KG1 (cell line): ENCODE data around the gene GOLGA6C.
A peak's percentile ranks its signal among the peaks of the same experiment; 100 is the strongest.
"Not testable (repeated sequence)": the region's sequence is repeated elsewhere in the genome, so short reads cannot be mapped to it uniquely, and the experiment has no call there.

ENCODE experiments used
- DNase-seq: peaks from one replicate; lab custom pipeline; 2025; lab: John Stamatoyannopoulos, UW

GOLGA6C gene

GRCh38 chr15:75252285-75252684 lies 5.8 kb upstream of the GOLGA6C start:
- DNase-seq = not testable (repeated sequence)

DNA sequence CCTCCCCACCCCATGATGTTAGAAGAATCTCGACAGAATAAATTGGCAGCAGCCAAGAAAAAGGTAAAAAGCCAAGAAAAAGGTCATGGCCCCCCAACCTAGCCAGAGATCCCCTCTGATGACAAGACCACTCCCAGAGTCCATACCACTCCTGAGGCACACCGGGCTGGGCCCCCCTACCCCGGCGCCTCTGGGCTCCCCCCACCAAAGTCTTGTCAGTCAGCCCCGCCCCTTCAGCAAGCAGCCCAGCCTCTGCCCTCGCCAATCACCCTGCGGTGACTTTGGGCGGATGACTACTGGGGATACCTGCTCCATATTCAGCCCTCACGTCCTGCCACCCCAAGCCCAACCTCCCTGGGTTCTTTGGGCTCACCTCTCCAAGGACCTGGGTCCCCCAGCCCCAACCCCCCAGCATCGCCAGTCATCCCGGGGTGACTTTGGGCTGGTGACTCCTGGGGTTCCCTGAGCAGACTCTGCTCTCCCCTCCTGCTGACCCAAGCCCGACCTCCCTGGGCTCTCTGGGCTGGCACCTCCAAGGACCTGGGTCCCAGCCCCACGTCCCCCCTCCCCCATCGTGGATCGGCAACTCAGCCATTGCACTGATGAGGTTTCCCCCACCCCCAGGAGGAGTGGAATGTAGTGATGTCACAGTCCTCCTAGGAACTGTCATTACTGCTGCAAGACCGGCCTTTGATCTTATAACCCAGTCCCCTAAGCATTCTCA lies 648 bp downstream of the GOLGA6C start:
- not testable (repeated sequence) for DNase-seq

DNA sequence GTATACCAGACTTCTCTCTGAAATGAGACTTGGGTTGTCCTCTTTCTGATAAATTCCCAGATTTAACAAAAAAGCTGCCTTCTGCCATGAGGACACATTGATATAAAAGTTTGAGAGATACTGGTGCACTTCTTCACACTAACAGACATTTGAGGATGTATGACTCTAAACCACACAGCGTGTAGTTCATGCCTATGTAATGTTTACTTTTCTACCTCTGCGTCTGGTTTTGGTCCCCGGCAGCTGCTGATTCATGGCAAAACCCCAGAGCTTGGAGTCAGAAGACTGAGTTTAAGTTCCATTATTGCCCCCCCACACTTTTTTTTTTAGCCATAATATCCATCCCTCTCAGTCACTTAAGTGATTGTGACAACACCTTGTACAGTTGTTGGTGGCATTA lies 1.7 kb downstream of the GOLGA6C start:
- DNase-seq = not testable (repeated sequence)

DNA sequence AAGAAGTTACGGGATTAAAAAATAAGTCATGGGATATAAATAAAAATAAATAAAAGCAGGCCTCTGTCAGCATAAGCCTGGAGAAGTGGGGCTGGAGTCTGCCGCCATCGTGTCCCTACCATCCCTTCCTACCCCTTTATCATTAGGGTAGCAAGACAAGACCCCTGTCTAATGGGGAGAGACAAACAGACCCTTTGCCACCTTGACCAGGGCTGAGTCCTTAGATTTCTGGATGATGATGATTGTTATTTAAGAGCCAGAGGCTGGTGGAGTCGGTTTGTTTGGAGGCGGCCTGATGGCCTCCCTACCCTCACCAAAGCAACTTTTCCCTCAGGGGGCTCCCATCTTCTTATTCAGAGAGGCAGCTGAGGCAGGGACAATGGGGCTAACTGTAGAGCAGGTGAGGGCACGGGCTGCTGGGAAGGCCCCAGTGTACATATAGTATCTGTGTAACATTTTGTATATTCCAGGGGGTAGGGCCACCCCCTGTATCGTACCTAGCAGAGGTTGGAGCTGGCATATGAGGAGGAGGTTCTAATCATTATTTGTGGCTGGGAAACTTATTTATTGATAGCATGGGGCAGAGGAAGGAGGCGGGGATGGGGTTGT lies 15.7 kb downstream of the GOLGA6C start:
- DNase-seq = not testable (repeated sequence)

GRCh38 chr15:75274509-75275107 lies 16.5 kb downstream of the GOLGA6C start:
- not testable (repeated sequence) for DNase-seq

DNA sequence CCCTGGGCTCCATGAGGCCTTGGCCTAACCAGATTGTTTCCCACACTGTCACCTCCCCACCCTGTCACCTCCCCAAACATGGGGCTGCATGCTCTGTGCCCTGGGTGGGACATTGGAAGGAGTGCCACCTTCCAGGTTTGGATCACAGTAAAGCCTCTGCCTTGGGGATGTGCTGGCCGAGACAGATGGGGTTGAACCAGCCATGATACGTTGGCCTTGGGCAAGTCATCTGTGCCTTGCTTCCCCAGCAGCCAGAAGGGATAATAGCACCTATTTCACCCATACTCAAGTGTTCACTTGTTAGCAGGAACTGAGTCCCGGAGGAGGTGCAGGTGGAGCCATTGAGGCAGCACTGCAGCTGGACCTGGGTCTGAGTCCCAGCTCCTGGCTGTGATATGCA lies 17.5 kb downstream of the GOLGA6C start:
- not testable (repeated sequence) for DNase-seq

DNA sequence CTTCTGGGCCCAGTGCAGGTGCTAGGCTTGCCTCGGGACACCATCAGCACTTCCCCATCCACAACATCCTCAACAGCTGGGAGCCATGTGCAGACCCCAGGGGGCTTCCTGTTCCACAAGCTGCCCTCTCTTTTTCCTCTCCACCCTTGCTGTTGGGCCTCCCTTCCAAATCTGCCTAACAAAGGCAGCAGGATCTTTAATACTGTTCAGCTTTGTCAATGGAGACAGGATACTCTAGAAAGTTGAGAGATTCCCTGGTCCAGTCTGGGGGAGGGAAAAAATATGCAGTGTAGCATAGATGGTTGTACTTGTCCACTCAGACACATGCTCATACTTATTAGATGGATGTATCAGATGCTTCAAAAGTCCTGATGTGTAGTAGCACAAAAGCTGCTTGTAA lies 20.4 kb downstream of the GOLGA6C start:
- not testable (repeated sequence) for DNase-seq

DNA sequence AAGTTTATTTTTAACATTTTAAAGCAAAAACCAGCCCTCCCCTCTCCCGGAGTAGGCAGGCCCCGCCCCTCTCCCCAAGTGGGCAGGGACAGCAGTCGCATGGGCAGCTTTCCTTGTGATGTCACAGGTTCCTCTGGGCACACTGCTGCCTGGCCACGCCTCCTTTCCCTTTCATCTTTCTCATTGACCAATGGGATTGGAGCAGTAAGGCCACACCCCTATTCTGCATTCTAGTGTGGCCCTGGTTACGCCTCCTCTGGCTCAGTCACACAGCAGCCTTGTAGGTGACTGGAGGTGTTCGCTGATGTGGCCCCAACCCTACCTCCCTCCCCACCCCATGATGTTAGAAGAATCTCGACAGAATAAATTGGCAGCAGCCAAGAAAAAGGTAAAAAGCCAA lies 24.4 kb downstream of the GOLGA6C start, which contains the start of gene GOLGA6D:
GOLGA6D (plus strand) TSS at position 264 of the 400 bp plus-strand sequence; CDS start at position 305, 41 bp downstream.
- not testable (repeated sequence) for DNase-seq

- not testable (repeated sequence) for DNase-seq
Observed at GRCh38 chr15:75284152-75284551, 26.0 kb downstream of the GOLGA6C start.

- not testable (repeated sequence) for DNase-seq
Observed at GRCh38 chr15:75293660-75294059, 35.5 kb downstream of the GOLGA6C start.

DNA sequence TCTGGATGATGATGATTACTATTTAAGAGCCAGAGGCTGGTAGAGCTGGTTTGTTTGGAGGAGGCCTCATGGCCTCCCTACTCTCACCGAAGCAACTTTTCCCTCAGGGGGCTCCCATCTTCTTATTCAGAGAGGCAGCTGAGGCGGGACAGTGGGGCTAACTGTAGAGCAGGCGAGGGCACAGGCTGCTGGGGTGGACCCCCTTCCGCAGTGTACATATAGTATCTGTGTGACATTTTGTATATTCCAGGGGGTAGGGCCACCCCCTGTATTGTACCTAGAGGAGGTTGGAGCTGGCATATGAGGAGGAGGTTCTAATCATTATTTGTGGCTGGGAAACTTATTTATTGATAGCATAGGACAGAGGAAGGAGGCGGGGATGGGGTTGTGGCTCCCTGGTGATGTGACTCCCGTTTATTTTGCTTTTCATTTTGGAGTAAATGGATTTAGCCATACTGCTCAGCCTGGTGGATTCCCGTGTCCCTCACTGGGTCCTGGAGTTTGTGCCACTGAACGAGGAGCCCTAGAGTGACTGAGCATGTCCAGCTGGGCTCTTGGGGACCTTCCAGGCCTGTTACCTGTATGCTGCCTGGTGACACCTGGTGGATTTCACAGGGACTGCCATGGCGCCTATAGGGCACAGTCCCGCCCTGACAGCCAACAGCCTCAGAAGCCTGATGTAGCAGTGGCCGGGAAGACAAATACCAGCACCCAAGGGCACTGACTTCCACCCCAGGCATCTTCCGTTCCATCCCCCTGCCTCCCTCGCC lies 40.6 kb downstream of the GOLGA6C start:
- DNase-seq = not testable (repeated sequence)

- not testable (repeated sequence) for DNase-seq
Observed at GRCh38 chr15:75299311-75299688, 41.2 kb downstream of the GOLGA6C start.

DNA sequence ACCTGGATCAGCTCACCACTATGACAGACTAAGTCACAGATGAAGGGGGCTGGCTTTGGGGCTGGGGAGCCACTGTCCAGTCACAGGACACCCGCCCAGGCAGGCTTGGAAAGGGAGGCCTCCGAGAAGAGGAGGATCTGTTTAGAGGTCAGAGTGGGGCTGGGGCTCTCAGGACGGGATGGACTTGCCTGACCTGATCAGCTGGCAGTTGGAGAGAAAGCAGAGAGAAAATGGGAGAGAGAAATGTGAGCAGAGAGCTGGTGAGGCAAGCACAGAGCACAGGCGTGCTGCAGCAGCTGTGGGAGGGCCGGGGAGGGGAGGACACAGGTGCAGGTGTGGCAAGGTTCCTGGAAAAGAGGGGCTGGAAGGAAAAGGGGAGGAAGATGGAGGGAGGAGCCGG lies 41.9 kb downstream of the GOLGA6C start:
- DNase-seq = not testable (repeated sequence)

GRCh38 chr15:75302318-75302717 lies 44.2 kb downstream of the GOLGA6C start:
- no peak for DNase-seq

DNA sequence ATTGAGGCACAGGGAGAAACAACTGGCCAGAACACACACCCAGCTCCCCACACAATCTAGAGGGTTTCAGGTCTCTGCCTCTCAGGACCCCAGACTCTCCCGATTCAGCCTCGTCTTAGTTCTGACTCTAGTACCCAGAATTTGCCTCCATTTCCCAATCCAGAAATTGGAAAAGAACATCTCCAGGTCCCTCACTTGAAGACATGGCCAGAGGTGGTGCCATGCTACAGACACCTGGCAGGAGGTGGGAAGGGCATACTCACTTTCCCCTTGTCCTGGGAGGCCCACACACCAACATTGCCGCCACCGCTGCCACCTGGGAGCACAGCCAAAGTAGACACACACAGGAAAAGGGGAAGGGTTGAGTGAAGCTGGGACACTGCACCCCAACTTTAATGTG lies 44.6 kb downstream of the GOLGA6C start:
- DNase-seq = not testable (repeated sequence)

DNA sequence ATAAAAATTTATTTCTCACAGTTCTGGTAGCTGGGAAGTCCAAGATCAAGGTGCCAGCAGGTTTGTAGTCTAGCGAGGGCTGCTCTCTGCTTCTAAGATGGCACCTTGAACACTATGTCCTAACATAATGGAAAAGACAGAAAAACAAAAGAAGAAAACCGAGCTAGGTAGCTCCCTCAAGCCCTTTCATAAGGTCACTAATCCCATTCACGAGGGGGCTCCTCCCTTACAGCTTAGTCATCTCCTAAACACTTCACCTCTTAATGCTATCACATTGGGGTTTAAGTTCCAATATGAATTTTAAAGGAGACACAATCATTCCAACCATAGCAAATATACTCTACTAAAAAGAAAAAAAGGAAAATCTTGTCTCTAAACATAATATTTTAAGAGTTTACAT lies 48.1 kb downstream of the GOLGA6C start:
- no peak for DNase-seq

GRCh38 chr15:75307778-75308390 lies 49.8 kb downstream of the GOLGA6C start:
- DNase-seq = peak; percentile 12

DNA sequence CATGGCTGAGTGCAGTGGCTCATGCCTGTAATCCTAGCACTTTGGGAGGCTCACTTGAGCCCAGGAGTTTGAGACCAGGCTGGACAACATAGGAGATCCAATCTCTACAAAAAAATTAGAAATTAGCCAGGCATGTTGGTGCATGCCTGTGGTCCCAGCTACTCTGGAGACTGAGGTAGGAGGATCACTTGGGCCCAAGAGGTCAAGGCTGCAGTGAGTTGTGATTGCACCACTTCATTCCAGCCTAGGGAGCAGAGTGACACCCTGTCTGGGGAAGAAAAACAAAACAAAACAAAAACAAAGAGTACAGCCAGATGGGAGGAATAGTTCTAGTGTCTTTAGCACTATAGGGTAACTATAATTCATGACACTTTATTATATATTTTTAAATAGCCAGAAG lies 51.6 kb downstream of the GOLGA6C start:
- DNase-seq = no peak

DNA sequence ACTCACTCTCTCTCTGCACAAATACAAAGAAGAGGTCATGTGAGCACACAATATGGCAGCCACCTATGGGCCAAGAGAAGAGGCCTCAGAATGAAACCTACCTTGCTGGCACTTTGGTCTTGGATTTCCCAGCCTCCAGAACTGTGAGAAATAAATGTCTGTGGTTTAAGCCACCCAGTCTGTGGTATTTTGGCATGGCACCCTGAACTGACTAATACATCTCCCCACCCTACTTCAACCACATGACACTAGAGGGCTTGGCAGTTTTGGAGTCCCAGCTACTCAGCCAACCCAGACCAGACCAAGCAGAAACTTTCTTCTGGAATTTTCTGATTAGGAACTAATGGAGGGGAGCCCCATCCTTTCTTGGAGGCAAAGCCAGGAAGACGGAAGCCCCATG lies 54.4 kb downstream of the GOLGA6C start:
- not testable (repeated sequence) for DNase-seq

DNA sequence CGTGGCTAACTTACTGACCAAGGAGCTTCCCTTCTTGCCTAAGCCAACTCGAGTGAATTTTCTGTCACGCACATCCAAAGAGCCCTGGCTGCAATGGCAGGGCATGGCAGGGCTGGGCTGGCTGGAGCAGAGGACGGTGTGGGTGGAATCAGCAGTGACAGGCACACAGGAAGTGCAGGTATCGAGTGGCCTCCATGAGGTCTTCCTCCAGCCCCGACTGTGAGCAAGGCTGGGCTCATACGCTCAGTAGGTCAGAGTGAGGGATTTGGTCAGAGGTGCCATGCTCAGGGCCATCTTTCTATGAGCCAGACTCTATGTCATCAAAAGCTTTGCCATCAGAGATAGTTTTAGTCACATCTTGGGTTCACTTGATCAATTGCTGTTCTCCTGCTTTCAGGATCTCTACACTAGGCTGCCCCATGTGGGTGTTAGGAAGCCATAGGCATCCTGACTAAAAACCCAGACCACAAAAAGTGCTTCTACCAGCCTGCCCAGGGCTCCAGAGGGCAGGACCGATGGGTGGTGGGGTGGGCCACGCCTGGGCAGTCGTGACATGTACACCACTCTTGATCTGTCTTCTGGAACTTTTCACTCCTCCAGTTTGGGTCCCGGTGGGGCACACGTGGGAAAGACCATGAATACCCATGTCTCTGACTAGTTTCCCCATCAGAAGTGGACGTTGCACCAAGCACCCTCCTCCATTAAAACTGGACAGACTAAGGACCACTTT lies 55.1 kb downstream of the GOLGA6C start:
- DNase-seq = no peak
